GM12878 (cell line): Measurements from ENCODE around the gene TOR1AIP1. TPM values are rescaled to one million over a fixed set of nuclear protein-coding genes. Genes with fewer than 3 reads are reported as not detected.

Source experiments
- ATAC-seq: fragments of 200-7000 bp; cut with Tn5 transposase; 3 replicates; pipeline ENCODE4 v1.9.1; 2020; ENCODE audit warnings: mild to moderate bottlenecking, moderate library complexity
- BruUV-seq: library from RNA; stranded (reverse); fragments of 400-500 nt; replicated peaks from 2 replicates; lab custom pipeline; 2021; lab: Mats Ljungman, UMichigan
- CTCF ChIA-PET: fragments of 300-600 bp; sonication (Branson Sonifier 250); formaldehyde crosslinking; extraction: SDS; loops from one replicate; lab custom pipeline; 2021; ENCODE audit warnings: inconsistent platforms; lab: Yijun Ruan, JAX
- POLR2A ChIA-PET: fragments of 350-600 bp; formaldehyde crosslinking; extraction: SDS; loops from one replicate; lab custom pipeline; 2021; ENCODE audit warnings: inconsistent platforms; lab: Charles Lee
- RAD21 ChIA-PET: fragments of 300-600 bp; sonication (Branson Sonifier 250); formaldehyde crosslinking; loops from one replicate; lab custom pipeline; 2023; ENCODE audit warnings: antibody characterized with exemption; ENCODE audit not compliant: unreplicated experiment; lab: Charles Lee
- SMC1A ChIA-PET: fragments of 300-600 bp; sonication (Branson Sonifier 250); formaldehyde crosslinking; loops from one replicate; lab custom pipeline; 2023; ENCODE audit not compliant: unreplicated experiment, uncharacterized antibody; lab: Charles Lee
- DNase-seq: peaks from one replicate; pipeline ENCODE4 v3.0.0-alpha.2; 2011; ENCODE audit warnings: low read depth, low spot score
- FAIRE-seq: peaks from 3 replicates; lab custom pipeline; 2011; peaks lifted over from hg19 to GRCh38; lab: Jason Lieb, UNC
- H2AFZ ChIP-seq: 2 replicates; pipeline ENCODE4 v1.6.0; 2011; ENCODE audit warnings: low read depth, low read length, control low read depth; ENCODE audit not compliant: control insufficient read depth
- H3K27ac ChIP-seq: 2 replicates; pipeline ENCODE4 v1.5.1; 2011; ENCODE audit warnings: control low read depth; ENCODE audit not compliant: control insufficient read depth, insufficient read depth
- H3K27me3 ChIP-seq, 2 experiments: replicated peaks in 1 of 2; 2 replicates each; pipeline versions ENCODE4 v1.6.0 to v1.6.1; 2011; ENCODE audit warnings: low read length in 1 of 2; ENCODE audit not compliant: control insufficient read depth in 2 of 2, insufficient read depth in 2 of 2
- H3K36me3 ChIP-seq, 2 experiments: 2 replicates each; pipeline ENCODE4 v1.5.1; 2011; ENCODE audit warnings: low read length in 1 of 2; ENCODE audit not compliant: control insufficient read depth in 2 of 2, insufficient read depth in 2 of 2
- H3K4me1 ChIP-seq: 2 replicates; pipeline ENCODE4 v1.6.1; 2011; ENCODE audit warnings: mild to moderate bottlenecking, low read length, moderate library complexity, mixed read lengths; ENCODE audit not compliant: control insufficient read depth, insufficient read depth
- H3K4me2 ChIP-seq: 2 replicates; pipeline ENCODE4 v1.6.0; 2011; ENCODE audit warnings: control low read depth; ENCODE audit not compliant: control insufficient read depth, insufficient read depth
- H3K4me3 ChIP-seq: fragments of 200-600 bp; sonication (generic); 2 replicates; pipeline ENCODE4 v1.5.1; 2016
- H3K79me2 ChIP-seq: 2 replicates; pipeline ENCODE4 v1.6.0; 2011; ENCODE audit warnings: low read length; ENCODE audit not compliant: control insufficient read depth, insufficient read depth
- H3K9ac ChIP-seq: 2 replicates; pipeline ENCODE4 v1.8.0; 2011; ENCODE audit warnings: low read length, control low read depth, mixed read lengths; ENCODE audit not compliant: control insufficient read depth, insufficient read depth
- H3K9me3 ChIP-seq: replicated peaks from 3 replicates; pipeline ENCODE4 v1.5.1; 2011; ENCODE audit warnings: mild to moderate bottlenecking, low read length; ENCODE audit not compliant: control insufficient read depth, insufficient read depth
- H4K20me1 ChIP-seq: 2 replicates; pipeline ENCODE4 v1.6.0; 2011; ENCODE audit not compliant: control insufficient read depth, insufficient read depth
- FOS ChIP-seq: IDR thresholded peaks from 3 replicates; pipeline ENCODE4 v1.6.1; 2011; ENCODE audit warnings: borderline replicate concordance; ENCODE audit not compliant: insufficient read length; ENCODE audit errors: extremely low read depth
- HCFC1 ChIP-seq: fragments of 150-350 bp; IDR thresholded peaks from 2 replicates; pipeline ENCODE4 v1.6.1; 2014; ENCODE audit warnings: low read length
- MLLT1 ChIP-seq: fragments of 450-650 bp; IDR thresholded peaks from 2 replicates; pipeline ENCODE4 v1.6.1; 2016; ENCODE audit warnings: mild to moderate bottlenecking
- MTA3 ChIP-seq: IDR thresholded peaks from 2 replicates; pipeline ENCODE4 v1.6.1; 2012; ENCODE audit warnings: low read length, inconsistent platforms, borderline replicate concordance
- RBBP5 ChIP-seq: fragments of 200-600 bp; sonication (generic); conservative IDR thresholded peaks from 2 replicates; pipeline ENCODE4 v1.6.1; 2016
- STAT3 ChIP-seq: IDR thresholded peaks from 2 replicates; pipeline ENCODE4 v1.6.1; 2011; ENCODE audit warnings: low read depth, low read length, improper control_type of control experiment
- YY1 ChIP-seq: IDR thresholded peaks from 2 replicates; pipeline ENCODE4 v1.6.1; 2011; ENCODE audit warnings: low read depth, mild to moderate bottlenecking, low read length
- WGBS: methylation state at CpG from one replicate; pipeline ENCODE4 v1.1.6; 2016; ENCODE audit warnings: low lambda C conversion rate; ENCODE audit not compliant: insufficient replicate concordance, insufficient coverage; ENCODE audit errors: missing lambda C conversion rate; 5-methylcytosine and 5-hydroxymethylcytosine counted together
- in situ Hi-C: fragments of 300-500 bp; cut with MboI; formaldehyde crosslinking; loops from 9 replicates; pipeline ENCODE4 v1.14.3; 2018; ENCODE audit warnings: mixed read lengths
- intact Hi-C: fragments of 100-400 bp; cut with micrococcal nuclease; formaldehyde crosslinking; loops from one replicate; pipeline ENCODE4 v1.14.2; 2022; ENCODE audit not compliant: unreplicated experiment
- polyA plus RNA-seq, 11 experiments: library from polyadenylated mRNA; depleted of rRNA in 4 of 11; unstranded in 6 of 11; stranded (reverse) in 5 of 11; fragments of >200 nt; fragmentation: Nextera tagmentation in 4 of 11; fragmentation: Illumina TruSeq in 1 of 11; extraction: Ambion mirVana in 4 of 11; extraction: Trizol in 1 of 11; gene quantifications; 1 replicate in 1 of 11; 2 replicates in 10 of 11; pipeline versions ENCODE4 v1.2.1 to v1.2.3, GENCODE V29; 2011 to 2016; ENCODE audit warnings: inconsistent platforms in 2 of 11, missing spikeins in 2 of 11, low read depth in 1 of 11
- total RNA-seq, 4 experiments: library from RNA; depleted of rRNA in 3 of 4; stranded (reverse); fragments of >200 nt in 3 of 4; fragmentation: Illumina TruSeq in 1 of 4; extraction: Trizol in 1 of 4; gene quantifications; 2 replicates each; pipeline versions ENCODE4 v1.2.1 to v1.2.3, GENCODE V29; 2013 to 2021
- TF ChIP-seq, protein P1 (sequence below): fragments of 450-650 bp; formaldehyde crosslinking; IDR thresholded peaks from 2 replicates; pipeline ENCODE4 v1.4.0; 2020; ENCODE audit warnings: mild to moderate bottlenecking, moderate library complexity
- TF ChIP-seq, protein P2 (sequence below): fragments of 450-650 bp; IDR thresholded peaks from 2 replicates; pipeline ENCODE4 v1.6.1; 2018; ENCODE audit warnings: borderline replicate concordance, mild to moderate bottlenecking; ENCODE audit not compliant: partially characterized antibody
- TF ChIP-seq, protein P3 (sequence below): IDR thresholded peaks from 2 replicates; pipeline ENCODE4 v1.6.1; 2011; ENCODE audit warnings: borderline replicate concordance, low read depth, mild to moderate bottlenecking, moderate library complexity, low read length; ENCODE audit not compliant: insufficient read depth, poor library complexity, severe bottlenecking

TOR1AIP1 gene
- total and polyA plus RNA-seq, 10 of the 15 experiments (the other 5 are each of a cell fraction or from before 2014, with no cell fraction given): 14.8 to 36.0 (median 25.8) TPM

DNA sequence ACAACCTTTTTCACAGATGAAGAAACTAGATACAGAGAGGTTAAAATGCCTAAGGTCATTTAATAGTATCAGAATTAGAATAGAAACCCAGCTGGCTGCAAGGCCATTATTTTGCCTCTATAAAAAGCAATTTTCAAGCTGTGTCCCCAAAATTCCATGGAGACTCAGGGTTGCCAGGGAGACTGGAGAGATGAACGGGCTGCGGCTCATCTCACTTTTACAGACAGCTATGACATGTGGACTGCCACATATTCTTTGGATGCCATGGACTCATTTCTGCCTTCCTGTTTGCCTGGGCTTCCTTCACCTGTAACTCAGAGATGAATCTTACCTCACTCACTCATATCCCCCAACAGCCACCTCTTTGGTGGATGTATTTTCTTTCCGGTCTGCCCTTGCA is 21.4 kb upstream of the TOR1AIP1 start (continued):
- TF ChIP-seq, protein P1, sequence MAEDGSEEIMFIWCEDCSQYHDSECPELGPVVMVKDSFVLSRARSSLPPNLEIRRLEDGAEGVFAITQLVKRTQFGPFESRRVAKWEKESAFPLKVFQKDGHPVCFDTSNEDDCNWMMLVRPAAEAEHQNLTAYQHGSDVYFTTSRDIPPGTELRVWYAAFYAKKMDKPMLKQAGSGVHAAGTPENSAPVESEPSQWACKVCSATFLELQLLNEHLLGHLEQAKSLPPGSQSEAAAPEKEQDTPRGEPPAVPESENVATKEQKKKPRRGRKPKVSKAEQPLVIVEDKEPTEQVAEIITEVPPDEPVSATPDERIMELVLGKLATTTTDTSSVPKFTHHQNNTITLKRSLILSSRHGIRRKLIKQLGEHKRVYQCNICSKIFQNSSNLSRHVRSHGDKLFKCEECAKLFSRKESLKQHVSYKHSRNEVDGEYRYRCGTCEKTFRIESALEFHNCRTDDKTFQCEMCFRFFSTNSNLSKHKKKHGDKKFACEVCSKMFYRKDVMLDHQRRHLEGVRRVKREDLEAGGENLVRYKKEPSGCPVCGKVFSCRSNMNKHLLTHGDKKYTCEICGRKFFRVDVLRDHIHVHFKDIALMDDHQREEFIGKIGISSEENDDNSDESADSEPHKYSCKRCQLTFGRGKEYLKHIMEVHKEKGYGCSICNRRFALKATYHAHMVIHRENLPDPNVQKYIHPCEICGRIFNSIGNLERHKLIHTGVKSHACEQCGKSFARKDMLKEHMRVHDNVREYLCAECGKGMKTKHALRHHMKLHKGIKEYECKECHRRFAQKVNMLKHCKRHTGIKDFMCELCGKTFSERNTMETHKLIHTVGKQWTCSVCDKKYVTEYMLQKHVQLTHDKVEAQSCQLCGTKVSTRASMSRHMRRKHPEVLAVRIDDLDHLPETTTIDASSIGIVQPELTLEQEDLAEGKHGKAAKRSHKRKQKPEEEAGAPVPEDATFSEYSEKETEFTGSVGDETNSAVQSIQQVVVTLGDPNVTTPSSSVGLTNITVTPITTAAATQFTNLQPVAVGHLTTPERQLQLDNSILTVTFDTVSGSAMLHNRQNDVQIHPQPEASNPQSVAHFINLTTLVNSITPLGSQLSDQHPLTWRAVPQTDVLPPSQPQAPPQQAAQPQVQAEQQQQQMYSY (CRISPR knock-in tag): no peak

- ChIA-PET CTCF (interaction anchor here (1.0 to 7.1 kb wide), 6 partner anchors 10 to 315 kb away, joined by 3 to 91 read pairs (median 4); no protein-coding TSS in a partner anchor), POLR2A (no interaction called here)
These were observed 16.7 kb upstream of the TOR1AIP1 start for GRCh38 chr1:179865377-179865776.

More at GRCh38 chr1:179865377-179865776, 16.7 kb upstream of the TOR1AIP1 start:
- no peak overlapping the region for H2AFZ ChIP-seq
- no peak overlapping the region for H3K4me3 ChIP-seq
- H3K4me1 ChIP-seq: no peaks in the 10 kb centered on the region
- SMC1A ChIA-PET: interaction anchor here (1.0 to 2.5 kb wide), 6 partner anchors 10 to 314 kb away, joined by 3 to 8 read pairs (median 6); no protein-coding TSS in a partner anchor
- intact Hi-C loops: loop anchor here (5.0 kb wide), 1 partner anchor 167 kb away; no protein-coding TSS in a partner anchor
- no peak overlapping the region for H3K27ac ChIP-seq
- DNase-seq: no peak
- ATAC-seq: no peak
- no peaks in the 10 kb centered on the region for H4K20me1 ChIP-seq
- no peak overlapping the region for H3K9ac ChIP-seq
- H3K4me2 ChIP-seq: no peak overlapping the region
- no peaks in the 10 kb centered on the region for H3K9me3 ChIP-seq
- peaks cover 1 to 25% of the 10 kb centered on the region in 2 experiments; a peak in 3 of 4 replicates for H3K36me3 ChIP-seq
- TF ChIP-seq, protein P2, sequence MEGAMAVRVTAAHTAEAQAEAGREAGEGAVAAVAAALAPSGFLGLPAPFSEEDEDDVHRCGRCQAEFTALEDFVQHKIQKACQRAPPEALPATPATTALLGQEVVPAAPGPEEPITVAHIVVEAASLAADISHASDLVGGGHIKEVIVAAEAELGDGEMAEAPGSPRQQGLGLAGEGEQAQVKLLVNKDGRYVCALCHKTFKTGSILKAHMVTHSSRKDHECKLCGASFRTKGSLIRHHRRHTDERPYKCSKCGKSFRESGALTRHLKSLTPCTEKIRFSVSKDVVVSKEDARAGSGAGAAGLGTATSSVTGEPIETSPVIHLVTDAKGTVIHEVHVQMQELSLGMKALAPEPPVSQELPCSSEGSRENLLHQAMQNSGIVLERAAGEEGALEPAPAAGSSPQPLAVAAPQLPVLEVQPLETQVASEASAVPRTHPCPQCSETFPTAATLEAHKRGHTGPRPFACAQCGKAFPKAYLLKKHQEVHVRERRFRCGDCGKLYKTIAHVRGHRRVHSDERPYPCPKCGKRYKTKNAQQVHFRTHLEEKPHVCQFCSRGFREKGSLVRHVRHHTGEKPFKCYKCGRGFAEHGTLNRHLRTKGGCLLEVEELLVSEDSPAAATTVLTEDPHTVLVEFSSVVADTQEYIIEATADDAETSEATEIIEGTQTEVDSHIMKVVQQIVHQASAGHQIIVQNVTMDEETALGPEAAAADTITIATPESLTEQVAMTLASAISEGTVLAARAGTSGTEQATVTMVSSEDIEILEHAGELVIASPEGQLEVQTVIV: no peak
- TF ChIP-seq STAT3 (no peak), FOS (no peak), MLLT1 (no peak), HCFC1 (no peak), MTA3 (no peak), YY1 (no peak), RBBP5 (no peak)
- TF ChIP-seq, protein P3, sequence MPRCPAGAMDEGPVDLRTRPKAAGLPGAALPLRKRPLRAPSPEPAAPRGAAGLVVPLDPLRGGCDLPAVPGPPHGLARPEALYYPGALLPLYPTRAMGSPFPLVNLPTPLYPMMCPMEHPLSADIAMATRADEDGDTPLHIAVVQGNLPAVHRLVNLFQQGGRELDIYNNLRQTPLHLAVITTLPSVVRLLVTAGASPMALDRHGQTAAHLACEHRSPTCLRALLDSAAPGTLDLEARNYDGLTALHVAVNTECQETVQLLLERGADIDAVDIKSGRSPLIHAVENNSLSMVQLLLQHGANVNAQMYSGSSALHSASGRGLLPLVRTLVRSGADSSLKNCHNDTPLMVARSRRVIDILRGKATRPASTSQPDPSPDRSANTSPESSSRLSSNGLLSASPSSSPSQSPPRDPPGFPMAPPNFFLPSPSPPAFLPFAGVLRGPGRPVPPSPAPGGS: no peak
- TF ChIP-seq, all 136 proteins: peak for 0
- peaks cover 2% of the 10 kb centered on the region; the same call in 1 of the 2 replicates for H3K79me2 ChIP-seq
- 100% methylated on average over 6 of the region's 6 CpGs for WGBS
- RAD21 ChIA-PET: interaction anchor here (2.2 kb wide), 1 partner anchor 314 kb away, joined by 9 read pairs; no protein-coding TSS in a partner anchor
- in situ Hi-C loops: loop anchor here (25.0 kb wide), 1 partner anchor 622 kb away; no protein-coding TSS in a partner anchor
- no peaks in the 10 kb centered on the region for H3K27me3 ChIP-seq
- BruUV-seq: no TSS peak
- no peak for FAIRE-seq
